B cell (primary cell): ENCODE data around the gene GCFC2.

Experiments used
- EZH2 ChIP-seq: IDR thresholded peaks from 2 replicates; pipeline ENCODE4 v1.6.1; 2012; ENCODE audit warnings: borderline replicate concordance, low read depth, mild to moderate bottlenecking, moderate library complexity, low read length; ENCODE audit not compliant: insufficient read depth, poor library complexity, severe bottlenecking
- TF ChIP-seq, protein P1 (sequence below): fragments of 200-600 bp; IDR thresholded peaks from one replicate; pipeline ENCODE4 v1.8.0; 2022; ENCODE audit warnings: antibody characterized with exemption, mild to moderate bottlenecking

DNA sequence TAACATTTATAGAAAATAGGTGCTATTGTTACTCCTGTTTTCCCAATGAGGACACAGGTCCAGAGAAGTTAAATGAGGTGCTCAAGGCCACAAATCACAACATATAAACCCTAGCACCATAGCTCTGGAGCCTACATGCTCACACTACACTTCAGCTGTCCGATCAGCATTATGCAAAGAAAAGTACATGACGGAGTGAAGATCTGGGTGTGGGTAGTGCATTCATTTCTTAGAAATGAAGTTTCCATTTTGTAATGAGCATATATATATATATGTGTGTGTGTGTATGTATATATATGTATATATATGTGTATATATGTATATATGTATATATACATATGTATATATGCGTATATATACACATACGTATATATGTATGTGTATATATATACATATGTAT, 94.3 kb downstream of the GCFC2 start:
- TF ChIP-seq, protein P1, sequence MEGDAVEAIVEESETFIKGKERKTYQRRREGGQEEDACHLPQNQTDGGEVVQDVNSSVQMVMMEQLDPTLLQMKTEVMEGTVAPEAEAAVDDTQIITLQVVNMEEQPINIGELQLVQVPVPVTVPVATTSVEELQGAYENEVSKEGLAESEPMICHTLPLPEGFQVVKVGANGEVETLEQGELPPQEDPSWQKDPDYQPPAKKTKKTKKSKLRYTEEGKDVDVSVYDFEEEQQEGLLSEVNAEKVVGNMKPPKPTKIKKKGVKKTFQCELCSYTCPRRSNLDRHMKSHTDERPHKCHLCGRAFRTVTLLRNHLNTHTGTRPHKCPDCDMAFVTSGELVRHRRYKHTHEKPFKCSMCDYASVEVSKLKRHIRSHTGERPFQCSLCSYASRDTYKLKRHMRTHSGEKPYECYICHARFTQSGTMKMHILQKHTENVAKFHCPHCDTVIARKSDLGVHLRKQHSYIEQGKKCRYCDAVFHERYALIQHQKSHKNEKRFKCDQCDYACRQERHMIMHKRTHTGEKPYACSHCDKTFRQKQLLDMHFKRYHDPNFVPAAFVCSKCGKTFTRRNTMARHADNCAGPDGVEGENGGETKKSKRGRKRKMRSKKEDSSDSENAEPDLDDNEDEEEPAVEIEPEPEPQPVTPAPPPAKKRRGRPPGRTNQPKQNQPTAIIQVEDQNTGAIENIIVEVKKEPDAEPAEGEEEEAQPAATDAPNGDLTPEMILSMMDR: no peak
- no peak for TF ChIP-seq EZH2
